ENCODE data around the gene UVSSA. TPM values are rescaled to one million over a fixed set of nuclear protein-coding genes. Genes with fewer than 3 reads are reported as not detected.

Gene UVSSA
- polyA plus RNA-seq, 4 donors: 4.9 to 23.8 (median 13.5) TPM

DNA sequence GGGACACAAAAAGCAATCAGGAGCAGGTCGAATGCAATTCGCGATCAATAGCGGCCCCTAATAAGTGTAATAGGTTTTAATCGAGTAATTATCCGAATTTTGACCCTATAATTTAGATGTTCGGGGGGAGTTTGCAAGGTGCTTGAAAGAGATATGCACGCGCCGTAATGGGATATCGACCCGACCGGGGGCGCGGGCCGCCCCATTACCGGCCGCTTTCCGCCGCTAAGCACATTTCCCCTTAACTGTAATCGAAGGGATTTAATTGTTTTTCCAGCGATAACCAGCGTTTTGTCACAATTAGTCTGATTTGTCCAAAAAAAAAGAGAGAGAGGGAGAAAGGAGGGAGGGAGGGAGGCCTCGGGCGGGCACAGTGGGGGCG, 58.2 kb downstream of the UVSSA start:
- no peak for DNase-seq (ENCODE audit: low read depth in 4 of 4, low spot score in 2 of 4)

DNA sequence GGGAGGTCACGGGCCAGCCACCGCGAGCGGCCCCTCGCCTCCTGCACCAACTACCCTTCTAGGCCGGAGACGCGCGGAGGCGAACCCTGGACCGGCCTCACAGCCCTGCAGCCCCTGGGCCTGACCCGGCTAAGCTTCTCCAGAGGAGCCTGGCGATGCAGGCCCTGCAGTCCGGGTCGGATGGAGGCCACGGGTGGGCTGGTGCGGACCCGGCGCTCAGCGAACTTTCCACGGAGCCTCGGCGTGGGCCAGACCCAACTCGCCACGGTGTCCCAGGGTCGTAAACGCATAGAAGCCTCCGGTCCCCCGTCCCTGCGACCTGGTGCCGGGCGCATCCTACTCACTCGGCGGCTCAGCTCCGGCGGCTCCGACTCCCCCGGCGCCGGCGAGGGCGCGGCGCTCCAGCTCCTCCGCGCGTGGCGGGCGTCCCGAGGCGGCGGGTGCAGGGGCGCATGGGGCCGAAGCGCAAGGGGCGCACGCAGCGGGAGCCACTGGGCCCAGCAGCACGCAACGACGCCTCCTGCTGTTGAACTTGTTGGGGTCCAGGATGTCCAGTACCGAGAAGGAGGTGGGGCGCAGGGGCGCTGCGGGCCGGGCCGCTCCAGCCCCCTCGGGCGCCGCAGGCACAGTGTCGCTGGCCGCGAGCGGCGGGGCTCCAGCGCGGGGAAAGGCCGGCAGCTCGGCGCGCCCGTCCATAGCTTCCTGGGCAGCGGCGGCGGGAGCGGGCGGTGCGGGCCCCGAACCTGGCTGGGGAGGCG, 58.8 kb downstream of the UVSSA start:
- DNase-seq (ENCODE audit: low read depth in 4 of 4, low spot score in 2 of 4): no peak

DNA sequence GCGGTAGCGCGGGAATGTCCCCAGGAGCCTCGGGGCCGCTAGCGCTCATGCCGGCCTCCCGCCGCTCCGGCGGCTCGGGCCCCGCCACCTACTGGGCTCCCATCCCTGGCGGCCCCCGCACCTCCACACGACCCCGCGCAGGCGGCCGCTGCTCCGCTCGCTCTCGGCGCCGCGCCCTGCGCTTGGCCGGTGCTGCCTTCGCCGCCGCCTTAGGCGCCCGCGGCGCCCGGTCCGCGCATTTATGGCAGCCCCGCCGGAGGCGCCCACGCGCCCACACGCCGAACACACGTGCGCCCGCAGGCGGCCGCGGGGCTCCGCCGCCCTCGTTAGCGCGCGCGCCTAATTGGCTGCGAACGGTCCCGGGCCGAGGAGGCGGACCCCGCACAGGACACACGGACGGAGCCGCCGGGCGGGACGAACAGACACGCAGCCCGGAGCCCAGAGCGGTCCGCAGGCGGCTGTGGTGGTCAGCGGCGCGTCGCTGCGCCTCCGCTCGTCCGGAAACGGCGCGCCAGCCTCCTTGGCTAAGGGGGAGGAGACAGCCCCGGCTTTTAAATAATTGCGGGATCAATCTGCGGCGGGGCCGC, 59.5 kb downstream of the UVSSA start, which contains the start of gene NKX1-1:
TSS of gene NKX1-1 (minus strand) at position 49 of the 587 bp plus-strand sequence. CDS start at position 49, 0 bp downstream.
- DNase-seq (ENCODE audit: low read depth in 4 of 4, low spot score in 2 of 4): no peak

DNA sequence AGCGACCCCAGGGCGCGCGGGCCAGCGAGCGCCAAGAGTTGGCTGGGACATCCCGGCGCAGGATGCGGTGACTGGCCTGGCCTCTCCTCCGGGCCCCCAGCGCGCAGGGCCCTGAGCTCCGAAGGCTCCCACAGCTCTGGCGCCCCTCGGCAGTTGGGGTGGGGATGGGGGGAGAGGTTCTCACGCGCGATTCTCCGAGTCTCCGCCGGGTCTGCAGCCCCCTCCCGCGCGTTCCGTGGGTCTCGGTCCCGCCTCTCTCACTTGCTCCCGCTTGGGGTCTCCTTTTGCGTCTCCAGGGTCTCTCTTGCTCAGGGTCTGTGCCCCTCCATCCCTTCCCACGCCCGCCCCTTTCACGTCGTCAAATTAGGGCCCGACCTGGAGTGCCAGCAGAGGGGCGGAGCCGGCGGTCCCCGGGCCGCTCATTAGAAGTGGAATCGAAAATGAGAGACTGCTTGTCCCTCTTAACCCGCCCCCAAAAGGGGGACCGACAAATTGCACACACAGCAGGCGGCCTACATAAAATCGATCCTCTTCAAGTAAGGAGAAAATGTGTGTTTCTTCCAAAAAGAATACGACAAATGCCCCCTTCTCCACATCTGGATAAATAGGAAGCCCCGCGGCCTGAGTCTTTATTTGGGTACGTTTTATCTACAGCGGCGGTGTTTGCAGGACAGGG, 60.1 kb downstream of the UVSSA start:
- DNase-seq (ENCODE audit: low read depth in 4 of 4, low spot score in 2 of 4): no peak

DNA sequence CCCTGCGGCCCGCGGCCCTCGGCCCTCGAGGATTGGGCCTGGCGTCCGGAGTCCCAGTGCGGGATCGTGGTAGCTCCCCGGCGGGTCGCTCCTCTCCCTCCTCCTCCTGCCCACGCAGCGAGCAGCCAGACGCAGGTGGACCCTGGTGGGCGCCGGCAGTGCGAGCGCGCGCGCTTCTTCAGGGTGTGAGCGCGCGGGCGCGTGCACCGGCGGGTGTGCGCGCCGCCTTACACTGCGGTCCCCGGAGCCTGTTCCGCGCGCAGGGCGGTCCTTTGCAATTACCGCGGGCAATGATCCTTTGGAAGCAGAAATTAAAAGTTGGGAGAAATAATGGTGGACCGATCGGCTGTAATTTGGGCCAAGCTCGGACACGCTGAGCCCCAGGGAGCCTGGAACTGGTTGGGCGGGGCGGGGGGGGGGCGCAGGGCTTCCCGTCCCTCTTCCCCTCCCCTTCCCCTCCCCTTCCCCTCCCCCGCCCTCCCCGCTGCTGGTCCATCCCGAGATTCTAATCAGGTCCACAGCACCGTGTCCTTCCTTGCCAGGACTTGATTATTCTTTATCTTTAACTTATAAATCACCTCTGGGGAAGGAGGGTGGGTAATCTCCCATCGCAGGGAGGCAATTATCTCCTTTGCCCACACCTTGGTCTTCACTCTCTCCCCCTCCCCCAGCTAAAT, 60.8 kb downstream of the UVSSA start:
- DNase-seq (ENCODE audit: low read depth in 4 of 4, low spot score in 2 of 4): no peak

DNA sequence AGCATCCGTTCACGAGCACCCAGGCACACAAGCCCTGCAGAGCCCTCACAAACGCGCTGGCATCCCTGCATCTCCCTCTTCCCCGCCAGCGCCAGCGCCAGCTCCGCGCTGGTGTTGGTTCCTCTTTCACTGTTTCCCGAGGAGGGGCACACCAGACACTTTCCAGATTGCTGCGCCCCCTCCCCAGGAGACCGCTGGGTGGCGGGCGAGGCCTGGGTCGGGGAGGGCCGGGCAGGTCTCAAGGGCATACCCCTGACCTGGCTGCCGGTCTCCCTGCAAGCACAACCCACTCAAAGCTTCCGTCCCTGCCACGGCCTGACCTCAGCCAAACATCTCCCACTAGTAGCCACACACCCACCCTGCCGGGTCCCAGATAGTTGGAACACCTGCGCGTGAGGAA, 61.4 kb downstream of the UVSSA start:
- DNase-seq (ENCODE audit: low read depth in 4 of 4, low spot score in 2 of 4): no peak

DNA sequence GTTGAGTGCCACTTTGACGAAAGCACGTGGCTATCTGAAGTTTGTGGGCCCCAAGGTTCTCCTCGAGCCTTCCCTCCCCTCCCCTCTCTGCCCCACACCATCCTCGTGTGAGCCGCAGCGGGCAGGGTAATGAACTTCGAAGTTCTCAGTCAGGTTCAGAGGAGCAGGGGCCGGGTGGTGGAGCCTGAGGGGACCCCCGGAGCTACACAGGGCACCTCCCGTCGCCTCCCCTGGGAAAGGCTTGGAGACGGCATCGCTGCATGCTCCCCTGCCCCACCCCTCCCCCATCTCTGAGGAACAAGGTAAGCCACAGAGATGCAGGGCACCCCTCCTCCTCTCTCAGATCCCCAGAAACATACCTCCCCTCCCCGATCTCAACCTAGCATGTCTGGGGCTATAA, 62.1 kb downstream of the UVSSA start:
- no peak for DNase-seq (ENCODE audit: low read depth in 4 of 4, low spot score in 2 of 4)

DNA sequence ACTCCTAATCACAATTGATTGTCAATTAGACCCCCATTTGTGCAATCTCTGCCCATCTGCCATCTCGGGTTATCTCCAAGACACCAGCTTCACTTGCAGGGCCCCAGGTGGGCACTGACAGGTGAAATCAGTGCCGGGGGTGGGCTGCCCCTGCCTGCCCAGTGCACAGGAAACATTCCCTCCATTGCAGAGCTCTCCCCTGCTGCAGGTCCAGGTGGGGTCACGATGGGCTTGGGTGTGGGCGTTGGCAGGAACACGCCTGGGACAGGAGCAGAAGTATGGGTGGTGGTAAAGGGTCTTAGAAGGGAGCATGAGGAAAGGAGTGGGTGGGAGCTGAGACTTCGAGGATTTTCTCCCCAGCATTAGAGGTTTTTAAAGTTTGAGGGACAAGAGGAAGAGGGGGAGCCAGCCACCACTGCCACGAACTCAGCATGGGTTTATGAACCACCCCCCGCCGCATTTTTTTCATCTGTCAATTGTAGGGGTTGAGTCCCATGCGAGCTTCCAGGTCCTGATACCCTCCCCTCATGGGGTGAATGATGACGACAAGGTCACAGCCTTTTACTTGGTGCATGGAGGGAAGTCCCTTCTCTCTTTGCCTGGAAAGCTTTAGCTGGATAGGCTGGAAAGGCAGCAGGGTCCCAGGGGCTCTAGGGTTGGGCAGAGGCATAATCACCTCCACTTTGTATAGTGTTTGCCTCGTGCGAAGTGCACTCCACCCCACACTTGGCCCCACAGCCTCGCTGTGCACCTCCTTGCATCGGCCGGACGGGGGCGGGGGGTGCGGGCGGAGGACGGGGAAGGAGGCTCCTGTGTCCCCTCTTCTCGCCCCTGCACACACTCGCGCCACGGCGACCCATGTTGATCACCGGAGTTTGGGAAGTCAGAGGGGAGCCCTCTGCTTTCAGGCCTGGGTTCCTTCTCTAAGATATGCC, 62.8 kb downstream of the UVSSA start:
- no peak for DNase-seq (ENCODE audit: low read depth in 4 of 4, low spot score in 2 of 4)

DNA sequence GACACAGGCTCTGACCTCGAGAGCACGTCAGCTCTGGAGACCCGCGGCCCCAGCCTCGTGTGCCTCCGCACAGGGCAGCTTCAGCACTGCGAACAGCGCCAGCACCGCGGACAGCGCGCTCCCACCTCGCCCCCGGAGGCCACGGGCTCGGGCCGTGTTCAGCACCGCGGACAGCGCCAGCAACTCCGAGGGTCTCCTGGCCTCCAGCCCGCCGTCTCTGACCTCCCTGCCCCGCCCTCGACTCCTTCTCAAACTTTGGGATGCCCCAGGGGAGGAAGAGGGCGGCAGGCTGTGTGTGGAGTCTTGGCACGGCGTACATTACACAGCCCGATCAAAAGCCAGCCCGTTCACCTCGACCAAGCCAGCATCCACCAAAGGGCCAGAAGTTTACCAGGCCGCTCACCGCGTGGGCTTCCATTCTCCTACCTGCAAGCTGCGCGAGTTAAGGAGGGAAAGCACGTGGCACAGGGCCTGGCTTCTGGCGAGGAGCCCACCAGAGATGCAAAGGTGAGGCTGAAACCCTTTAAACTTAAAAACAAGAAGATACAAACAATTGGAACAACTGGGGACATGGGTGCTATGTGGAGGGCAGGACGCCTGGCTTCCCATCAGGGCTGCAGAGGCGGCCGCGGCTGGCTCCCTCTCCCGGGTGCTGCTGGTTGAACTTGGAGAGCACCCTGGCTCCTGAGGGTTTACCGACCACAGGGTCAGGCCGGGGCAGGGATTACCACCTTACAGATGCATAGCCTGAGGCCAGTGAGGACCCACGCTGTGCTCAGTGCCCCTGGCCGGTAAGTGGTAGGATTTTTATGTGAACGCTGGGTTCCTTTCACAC, 63.7 kb downstream of the UVSSA start:
- peak; percentile 50 to 73 (median 58) for DNase-seq (ENCODE audit: low read depth in 4 of 4, low spot score in 2 of 4)

DNA sequence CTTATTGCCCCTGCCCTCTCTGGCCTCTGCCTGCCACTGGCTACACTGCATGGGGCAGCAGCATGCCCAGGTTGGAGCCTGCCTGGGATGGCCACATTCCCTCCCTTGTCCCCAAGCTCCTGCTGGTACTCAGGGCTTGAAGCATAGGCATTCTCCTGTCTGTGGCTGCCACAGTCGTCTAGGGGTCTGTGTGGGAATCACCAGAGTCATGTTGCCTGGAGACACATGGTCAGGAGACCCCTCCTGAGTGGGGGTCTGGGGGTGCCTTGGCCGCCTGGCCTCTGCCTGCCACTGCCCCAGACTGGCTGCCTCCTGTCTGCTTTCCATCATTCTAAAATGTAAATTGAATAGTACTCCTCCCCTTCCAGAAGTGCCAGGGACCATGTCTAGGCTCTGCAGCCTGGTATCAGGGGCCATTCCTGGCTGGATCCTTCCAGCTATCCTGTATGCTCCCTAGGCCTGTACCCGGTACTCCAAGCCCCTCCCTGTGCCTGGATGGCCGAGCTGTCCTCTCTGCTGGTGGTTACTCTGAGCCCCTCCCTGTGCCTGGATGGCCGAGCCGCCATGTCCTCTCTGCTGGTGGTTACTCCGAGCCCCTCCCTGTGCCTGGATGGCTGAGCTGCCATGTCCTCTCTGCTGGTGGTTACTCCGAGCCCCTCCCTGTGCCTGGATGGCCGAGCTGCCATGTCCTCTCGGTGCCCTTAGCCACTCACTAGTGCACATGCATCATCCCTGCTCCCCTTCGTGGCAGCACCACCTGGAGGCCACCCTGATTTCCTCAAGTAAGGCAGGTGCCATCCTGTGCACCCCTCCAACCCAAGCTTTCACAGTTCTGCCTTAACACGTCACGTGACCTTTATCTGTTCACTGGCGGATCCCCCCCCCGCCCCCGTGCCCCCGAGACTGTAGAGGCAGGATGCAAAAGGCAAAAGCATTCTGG, 64.7 kb downstream of the UVSSA start:
- no peak for DNase-seq (ENCODE audit: low read depth in 4 of 4, low spot score in 2 of 4)

DNA sequence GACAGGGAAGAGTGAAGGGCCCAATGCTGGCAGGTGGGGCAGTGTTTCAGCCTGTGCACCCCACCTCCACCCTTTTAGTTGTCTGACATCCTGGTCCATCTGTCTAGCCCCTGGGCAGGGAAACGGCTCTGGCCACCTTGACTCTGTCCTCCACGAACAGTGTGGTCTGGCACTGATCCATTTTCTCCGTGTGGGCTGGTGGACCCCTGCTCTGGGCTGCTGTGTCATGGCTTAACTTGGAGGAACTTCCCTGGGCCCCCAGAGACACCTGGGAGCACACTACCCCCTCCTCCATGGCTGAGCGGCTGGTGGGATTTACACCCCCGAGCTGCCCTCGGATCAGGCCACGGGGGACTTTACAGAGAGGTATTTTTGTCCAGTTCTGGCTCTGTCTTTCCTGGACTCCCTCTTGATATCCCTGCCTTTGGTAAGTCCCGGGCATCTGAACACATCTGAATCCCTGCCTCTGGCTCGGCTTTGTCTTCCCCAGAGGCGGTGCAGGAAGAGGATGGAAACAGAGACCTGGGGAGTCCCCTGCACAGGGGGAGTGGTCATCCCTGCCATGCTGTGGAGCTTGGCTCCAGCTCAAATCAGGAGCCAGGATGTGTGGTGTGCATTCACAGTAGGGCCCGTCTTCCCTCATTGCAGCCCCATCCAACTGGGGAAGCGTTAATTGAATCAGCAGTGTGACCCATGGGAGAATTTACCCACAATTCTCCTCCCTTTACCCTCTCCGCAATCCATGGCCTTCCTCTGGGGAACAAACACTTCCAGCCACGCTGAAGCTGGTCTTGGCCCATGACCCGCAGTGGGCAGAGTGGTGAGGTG, 65.6 kb downstream of the UVSSA start:
- no peak for DNase-seq (ENCODE audit: low read depth in 4 of 4, low spot score in 2 of 4)

DNA sequence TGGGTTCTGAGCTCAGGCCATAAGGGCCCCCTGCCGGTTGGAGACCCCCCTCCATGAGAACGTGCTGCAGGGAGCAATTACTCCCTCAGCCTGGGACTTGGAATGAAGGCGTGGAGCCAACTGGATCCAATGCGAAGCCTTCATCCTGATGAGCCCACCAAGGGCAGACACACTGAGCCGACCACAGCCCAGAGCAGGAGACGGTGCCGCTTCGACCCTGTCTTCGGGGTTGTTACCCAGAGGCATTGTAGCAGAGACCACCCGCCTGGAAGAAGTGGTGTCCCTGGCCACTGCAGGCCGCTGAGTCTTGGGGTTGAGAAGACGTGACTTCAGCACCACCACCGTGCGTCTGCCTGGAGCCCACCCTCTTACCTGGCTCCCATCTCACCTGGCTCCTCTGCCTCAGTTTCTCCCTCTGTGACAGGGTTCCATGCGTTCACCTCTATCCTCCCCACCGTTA, 66.2 kb downstream of the UVSSA start:
- no peak for DNase-seq (ENCODE audit: low read depth in 4 of 4, low spot score in 2 of 4)

DNA sequence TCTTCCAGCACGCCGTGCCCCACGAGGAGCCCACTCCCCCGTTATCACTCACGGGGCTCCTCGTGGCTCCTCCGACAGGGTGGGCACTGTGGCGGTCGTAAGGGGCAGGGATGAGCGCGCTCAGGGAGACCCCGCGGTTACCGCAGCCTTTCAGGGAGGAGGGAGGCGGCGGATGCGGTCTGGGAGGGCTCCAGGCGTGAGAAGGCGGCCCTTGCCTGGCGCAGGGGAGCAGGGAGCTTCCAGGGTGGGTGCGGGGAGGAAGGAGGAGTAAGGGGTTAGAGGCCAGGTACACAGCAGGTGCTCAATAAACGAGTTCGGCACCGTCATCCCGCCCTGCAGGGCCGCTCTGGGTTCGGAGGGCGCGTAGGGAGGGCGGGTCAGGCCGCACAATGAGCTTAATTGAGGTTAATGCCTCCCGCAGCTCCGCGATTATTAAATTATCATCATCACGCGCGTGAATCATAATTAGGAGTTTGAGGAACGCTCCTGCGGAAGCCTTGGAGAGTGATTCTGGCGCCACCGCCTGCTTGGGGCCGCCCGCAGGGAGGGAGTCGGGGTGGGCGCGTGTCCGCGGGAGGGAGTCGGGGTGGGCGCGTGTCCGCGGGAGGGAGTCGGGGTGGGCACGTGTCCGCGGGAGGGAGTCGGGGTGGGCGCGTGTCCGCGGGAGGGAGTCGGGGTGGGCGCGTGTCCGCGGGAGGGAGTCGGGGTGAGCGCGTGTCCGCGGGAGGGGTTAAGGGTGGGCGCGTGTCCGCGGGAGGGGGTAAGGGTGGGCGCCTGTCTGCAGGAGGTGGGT, 66.9 kb downstream of the UVSSA start:
- DNase-seq (ENCODE audit: low read depth in 4 of 4, low spot score in 2 of 4): no peak

DNA sequence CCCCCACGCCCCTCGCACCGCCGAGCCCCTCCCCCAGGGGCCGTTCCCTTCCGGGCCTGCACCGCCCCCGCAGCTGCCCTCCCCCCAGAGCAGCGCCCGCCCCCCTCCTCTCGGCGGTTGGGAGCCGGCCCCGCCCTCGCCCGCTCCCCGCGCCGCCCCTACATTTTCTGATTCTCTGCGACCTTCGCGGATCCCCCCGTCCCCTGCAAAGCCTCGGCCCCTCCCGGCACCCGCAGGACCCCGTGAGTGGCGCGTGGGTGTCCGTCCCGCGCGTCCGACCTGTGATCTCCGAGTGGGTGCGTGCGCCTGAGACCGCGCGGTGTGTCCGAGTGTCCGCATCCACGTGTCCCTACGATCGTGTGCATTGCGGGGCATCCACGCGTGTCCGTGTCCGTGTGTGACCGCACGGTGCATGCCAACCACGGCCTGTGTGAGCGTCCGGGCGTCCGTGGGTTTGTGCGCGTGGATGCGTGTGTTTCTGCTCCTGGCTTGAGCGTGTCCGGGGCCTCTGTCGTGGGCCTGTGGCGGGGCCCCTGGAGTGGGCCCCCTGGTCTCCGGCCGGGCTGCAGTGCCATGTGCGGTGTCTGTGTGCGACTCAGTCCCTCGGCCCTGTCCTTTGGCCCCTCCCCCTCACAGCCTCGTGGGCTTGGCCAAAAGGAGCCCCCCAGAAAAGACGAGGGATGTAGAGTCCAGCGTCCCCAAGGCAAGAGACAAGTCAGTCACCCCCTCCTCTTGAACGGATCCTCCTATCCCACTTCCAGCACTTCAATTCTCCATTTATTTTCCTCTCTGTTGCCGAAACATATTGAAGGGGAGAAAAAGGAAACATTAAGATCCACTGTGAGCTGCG, 68.0 kb downstream of the UVSSA start:
- DNase-seq (ENCODE audit: low read depth in 4 of 4, low spot score in 2 of 4): no peak

DNA sequence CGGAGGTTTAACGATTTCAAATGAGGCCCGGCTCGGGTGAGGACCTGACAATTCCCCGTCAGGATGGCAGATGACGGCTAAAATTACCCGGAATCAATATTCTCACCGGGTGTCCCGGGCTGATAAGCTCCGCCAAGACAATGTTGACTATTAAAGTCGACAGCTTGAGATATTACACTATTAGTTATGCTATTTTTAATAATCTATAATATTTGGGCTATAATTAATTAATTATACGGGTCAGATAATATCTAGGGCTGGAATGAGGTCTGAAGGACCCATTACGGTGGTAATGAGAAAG, 68.6 kb downstream of the UVSSA start:
- no peak for DNase-seq (ENCODE audit: low read depth in 4 of 4, low spot score in 2 of 4)
